K562 (cell line): ENCODE measurements around the gene HSD17B13. TPM values are rescaled to one million over a fixed set of nuclear protein-coding genes. Genes with fewer than 3 reads are reported as not detected.

Source experiments
- ATAC-seq: fragments of 200-7000 bp; cut with Tn5 transposase; 3 replicates; pipeline ENCODE4 v1.9.1; 2020; ENCODE audit warnings: moderate library complexity
- BruUV-seq: library from RNA; stranded (reverse); fragments of 400-500 nt; replicated peaks from 2 replicates; lab custom pipeline; 2021; lab: Mats Ljungman, UMichigan
- CTCF ChIA-PET: fragments of 300-600 bp; formaldehyde crosslinking; extraction: SDS; loops from one replicate; lab custom pipeline; 2021; ENCODE audit warnings: low intra/inter-chr PET ratio; lab: Yijun Ruan, JAX
- POLR2A ChIA-PET: fragments of 300-600, 350-650 bp; sonication (Branson Sonifier 250); formaldehyde crosslinking; extraction: SDS; loops from one replicate; lab custom pipeline; 2021; ENCODE audit warnings: antibody characterized with exemption, inconsistent platforms; lab: Yijun Ruan, JAX
- DNase-seq, 4 experiments: peaks; one replicate each; pipeline versions ENCODE4 v3.0.0 to v3.0.0-alpha.2; 2011 to 2018; ENCODE audit warnings: low spot score in 3 of 4, mixed read lengths in 3 of 4; ENCODE audit errors: extremely low read depth in 1 of 4
- FAIRE-seq: peaks from 2 replicates; lab custom pipeline; 2011; peaks lifted over from hg19 to GRCh38; lab: Jason Lieb, UNC
- H2AFZ ChIP-seq: 2 replicates; pipeline ENCODE4 v1.6.0; 2011; ENCODE audit warnings: low read depth, low read length, control low read depth, inconsistent platforms
- H3K27ac ChIP-seq: fragments of 200-600 bp; 3 replicates; pipeline ENCODE4 v1.8.0; 2011; ENCODE audit warnings: low read depth, mild to moderate bottlenecking, control low read depth, inconsistent platforms, low read length, moderate library complexity, mixed read lengths; ENCODE audit errors: extremely low read depth
- H3K27me3 ChIP-seq, 2 experiments: fragments of 300-600 bp in 1 of 2; 2 replicates in 1 of 2; 3 replicates in 1 of 2; pipeline versions ENCODE4 v1.6.0 to v1.8.0; 2011; ENCODE audit warnings: inconsistent platforms in 2 of 2, low read length in 2 of 2, mild to moderate bottlenecking in 1 of 2, mixed read lengths in 1 of 2, moderate library complexity in 1 of 2; ENCODE audit not compliant: control insufficient read depth in 2 of 2, insufficient read depth in 2 of 2
- H3K36me3 ChIP-seq: fragments of 300-600 bp; 3 replicates; pipeline ENCODE4 v1.8.0; 2011; ENCODE audit warnings: mild to moderate bottlenecking, low read length, inconsistent platforms; ENCODE audit not compliant: control insufficient read depth, insufficient read depth
- H3K4me1 ChIP-seq, 2 experiments: fragments of 200-600 bp in 1 of 2; replicated peaks in 1 of 2; 2 replicates in 1 of 2; 3 replicates in 1 of 2; pipeline versions ENCODE4 v1.5.1 to v1.8.0; 2011; ENCODE audit warnings: inconsistent platforms in 2 of 2, low read length in 2 of 2, mild to moderate bottlenecking in 1 of 2, mixed read lengths in 1 of 2, moderate library complexity in 1 of 2; ENCODE audit not compliant: control insufficient read depth in 2 of 2, insufficient read depth in 2 of 2
- H3K4me2 ChIP-seq: 2 replicates; pipeline ENCODE4 v1.6.1; 2011; ENCODE audit warnings: low read length, control low read depth, inconsistent platforms, mixed read lengths; ENCODE audit not compliant: insufficient read depth
- H3K4me3 ChIP-seq: fragments of 200-600 bp; sonication (generic), shearing (Covaris generic); 2 replicates; pipeline ENCODE4 v1.5.1; 2016; ENCODE audit warnings: control low read depth, inconsistent platforms
- H3K79me2 ChIP-seq: fragments of 200-600 bp; 3 replicates; pipeline ENCODE4 v1.8.0; 2011; ENCODE audit warnings: low read length, inconsistent platforms; ENCODE audit not compliant: control insufficient read depth, insufficient read depth
- H3K9ac ChIP-seq, 2 experiments: 2 replicates each; pipeline versions ENCODE4 v1.6.0 to v1.6.1; 2011; ENCODE audit warnings: low read depth in 2 of 2, low read length in 2 of 2, control low read depth in 1 of 2, inconsistent platforms in 1 of 2, mild to moderate bottlenecking in 1 of 2, mixed read lengths in 1 of 2; ENCODE audit not compliant: insufficient read depth in 1 of 2
- H3K9me1 ChIP-seq: one replicate; pipeline ENCODE4 v1.6.0; 2011; ENCODE audit warnings: inconsistent platforms, mild to moderate bottlenecking, low read length, moderate library complexity; ENCODE audit not compliant: control insufficient read depth, insufficient read depth
- H3K9me3 ChIP-seq: replicated peaks from 2 replicates; pipeline ENCODE4 v1.5.1; 2011; ENCODE audit warnings: low read depth, low read length, inconsistent platforms; ENCODE audit not compliant: control insufficient read depth, insufficient read depth
- H4K20me1 ChIP-seq: replicated peaks from 2 replicates; pipeline ENCODE4 v1.6.1; 2011; ENCODE audit warnings: low read length, inconsistent platforms, mixed read lengths; ENCODE audit not compliant: control insufficient read depth, insufficient read depth
- CEBPB ChIP-seq: fragments of 450-650 bp; IDR thresholded peaks from 2 replicates; pipeline ENCODE4 v1.6.1; 2016; ENCODE audit warnings: missing genetic modification characterization, missing compliant biosample characterization
- COPS2 ChIP-seq: fragments of 450-650 bp; conservative IDR thresholded peaks from 2 replicates; pipeline ENCODE4 v1.6.1; 2016; ENCODE audit warnings: mild to moderate bottlenecking, moderate library complexity
- CXXC5 ChIP-seq: fragments of 250-450 bp; sonication (Bioruptor Pico); IDR thresholded peaks from 2 replicates; pipeline ENCODE4 v1.8.0; 2022; ENCODE audit warnings: inconsistent platforms, mild to moderate bottlenecking, moderate library complexity
- MED1 ChIP-seq: sonication (generic); formaldehyde crosslinking; IDR thresholded peaks from 2 replicates; pipeline ENCODE4 v1.8.1; 2023; ENCODE audit warnings: missing genetic modification reagents, borderline replicate concordance
- MYC ChIP-seq, 2 experiments: fragments of 250-450 bp in 1 of 2; sonication (Bioruptor Pico) in 1 of 2; IDR thresholded peaks; 2 replicates each; pipeline versions ENCODE4 v1.5.1 to v1.6.1; 2012 to 2021; ENCODE audit warnings: low read depth in 2 of 2, borderline replicate concordance in 1 of 2, improper control_type of control experiment in 1 of 2, low read length in 1 of 2, mild to moderate bottlenecking in 1 of 2, moderate library complexity in 1 of 2
- NCOR1 ChIP-seq: fragments of 450-650 bp; IDR thresholded peaks from 2 replicates; pipeline ENCODE4 v1.6.1; 2016; ENCODE audit warnings: mild to moderate bottlenecking, moderate library complexity
- NR2C2 ChIP-seq, 2 experiments: fragments of 200-800 bp in 1 of 2; sonication (Bioruptor generic) in 1 of 2; sonication (generic) in 1 of 2; formaldehyde crosslinking in 1 of 2; IDR thresholded peaks; 2 replicates each; pipeline versions ENCODE4 v1.6.1 to v1.8.0; 2016 to 2022; ENCODE audit warnings: mild to moderate bottlenecking in 1 of 2, missing compliant biosample characterization in 1 of 2, missing genetic modification characterization in 1 of 2, missing genetic modification reagents in 1 of 2
- POLR3G ChIP-seq: IDR thresholded peaks from 2 replicates; pipeline ENCODE4 v1.6.1; 2011; ENCODE audit not compliant: insufficient read length, insufficient replicate concordance; ENCODE audit errors: extremely low read depth
- TRIM28 ChIP-seq: fragments of 450-650 bp; IDR thresholded peaks from 2 replicates; pipeline ENCODE4 v1.6.1; 2017
- ZBTB7A ChIP-seq: IDR thresholded peaks from 2 replicates; pipeline ENCODE4 v1.6.1; 2011; ENCODE audit warnings: low read depth, mild to moderate bottlenecking, low read length, moderate library complexity, borderline replicate concordance; ENCODE audit not compliant: control insufficient read depth
- ZC3H11A ChIP-seq: IDR thresholded peaks from 2 replicates; pipeline ENCODE4 v1.6.1; 2012; ENCODE audit warnings: low read depth, low read length, improper control_type of control experiment
- ZC3H4 ChIP-seq: sonication (generic); formaldehyde crosslinking; IDR thresholded peaks from 2 replicates; pipeline ENCODE4 v1.9.0; 2021; ENCODE audit warnings: missing genetic modification reagents, borderline replicate concordance
- ZNF121 ChIP-seq: sonication (generic); formaldehyde crosslinking; conservative IDR thresholded peaks from 2 replicates; pipeline ENCODE4 v1.8.0; 2022; ENCODE audit warnings: missing genetic modification reagents
- ZNF3 ChIP-seq: fragments of 250-450 bp; sonication (Bioruptor Pico); IDR thresholded peaks from 2 replicates; pipeline ENCODE4 v1.5.0; 2021; ENCODE audit warnings: mild to moderate bottlenecking, moderate library complexity
- ZNF507 ChIP-seq: conservative IDR thresholded peaks from 2 replicates; pipeline ENCODE4 v1.6.1; 2017; ENCODE audit warnings: missing genetic modification characterization, missing compliant biosample characterization
- WGBS: fragments of 100-300 bp; shearing (Covaris generic); methylation state at CpG from one replicate; pipeline ENCODE4 v1.1.6; 2016; ENCODE audit warnings: low coverage, mixed read lengths; ENCODE audit not compliant: insufficient coverage; ENCODE audit errors: missing lambda C conversion rate; 5-methylcytosine and 5-hydroxymethylcytosine counted together
- in situ Hi-C: fragments of 300-500 bp; cut with MboI; formaldehyde crosslinking; loops from 4 replicates; pipeline ENCODE4 v1.15.0; 2018; ENCODE audit warnings: inconsistent platforms, mixed read lengths
- intact Hi-C: fragments of 100-400 bp; cut with micrococcal nuclease; formaldehyde crosslinking; loops from 2 replicates; pipeline ENCODE4 v1.14.2; 2022
- polyA plus RNA-seq, 8 experiments: library from polyadenylated mRNA; depleted of rRNA in 4 of 8; stranded (reverse) in 5 of 8; unstranded in 3 of 8; fragments of >200 nt; fragmentation: Nextera tagmentation in 2 of 8; fragmentation: Illumina TruSeq in 1 of 8; extraction: Ambion mirVana in 2 of 8; extraction: Trizol in 1 of 8; gene quantifications; 2 replicates each; pipeline versions ENCODE4 v1.2.1 to v1.2.3, GENCODE V29; 2011 to 2014; ENCODE audit warnings: inconsistent platforms in 1 of 8, missing spikeins in 1 of 8
- total RNA-seq, 7 experiments: library from RNA; depleted of rRNA in 6 of 7; stranded (reverse); fragments of >200 nt in 6 of 7; fragmentation: Illumina TruSeq in 2 of 7; extraction: Trizol in 2 of 7; gene quantifications; 2 replicates each; pipeline versions ENCODE4 v1.2.1 to v1.2.3, GENCODE V29; 2011 to 2021; ENCODE audit warnings: low replicate concordance in 1 of 7
- TF ChIP-seq, protein P1 (sequence below): sonication (generic); formaldehyde crosslinking; IDR thresholded peaks from 2 replicates; pipeline ENCODE4 v1.8.0; 2023; ENCODE audit warnings: mild to moderate bottlenecking, missing genetic modification reagents
- TF ChIP-seq, protein P2 (sequence below): fragments of 250-450 bp; sonication (Bioruptor Pico); IDR thresholded peaks from 2 replicates; pipeline ENCODE4 v1.5.0; 2021

The HSD17B13 gene
- total and polyA plus RNA-seq, 9 of the 15 experiments (the other 6 are each of a cell fraction or from before 2014, with no cell fraction given) = 0.05 to 0.36 (median 0.29) TPM

DNA sequence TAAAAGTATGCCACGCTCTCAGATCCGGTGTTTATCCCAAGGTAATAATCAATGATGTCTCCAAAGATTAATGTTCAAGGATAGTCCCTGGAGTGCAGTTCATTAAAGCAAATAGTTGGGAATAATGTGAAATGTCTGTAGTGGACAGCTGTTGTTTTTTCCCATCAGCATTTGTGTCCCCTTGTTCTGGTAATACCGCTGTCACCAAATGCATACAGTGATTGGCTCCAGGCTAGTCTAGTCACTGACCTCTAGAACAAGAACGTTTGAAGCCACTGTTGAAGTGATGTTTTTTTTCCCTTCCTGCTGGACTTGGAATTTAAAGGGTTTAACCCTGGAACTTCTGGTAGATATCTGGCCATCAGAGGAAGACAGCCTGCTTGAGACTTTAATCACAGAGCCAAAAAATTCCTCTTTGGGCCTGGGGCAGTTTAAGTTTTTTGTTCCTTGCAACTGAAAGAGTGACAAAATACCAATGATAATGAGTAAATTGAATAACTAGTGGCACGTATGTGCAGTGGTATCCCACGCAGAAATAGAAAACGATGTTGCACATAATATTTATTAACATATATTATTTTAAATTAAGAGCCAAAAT is 37.8 kb upstream of the HSD17B13 start:
- peaks cover 75% of the 10 kb centered on the region for H3K36me3 ChIP-seq

More for the DNA sequence above, 37.8 kb upstream of the HSD17B13 start:
- H3K4me3 ChIP-seq = no peak overlapping the region
- no peak overlapping the region for H3K4me2 ChIP-seq
- TF ChIP-seq COPS2 = no peak
- TF ChIP-seq ZBTB7A = no peak
- TF ChIP-seq POLR3G = no peak
- TF ChIP-seq, protein P1, sequence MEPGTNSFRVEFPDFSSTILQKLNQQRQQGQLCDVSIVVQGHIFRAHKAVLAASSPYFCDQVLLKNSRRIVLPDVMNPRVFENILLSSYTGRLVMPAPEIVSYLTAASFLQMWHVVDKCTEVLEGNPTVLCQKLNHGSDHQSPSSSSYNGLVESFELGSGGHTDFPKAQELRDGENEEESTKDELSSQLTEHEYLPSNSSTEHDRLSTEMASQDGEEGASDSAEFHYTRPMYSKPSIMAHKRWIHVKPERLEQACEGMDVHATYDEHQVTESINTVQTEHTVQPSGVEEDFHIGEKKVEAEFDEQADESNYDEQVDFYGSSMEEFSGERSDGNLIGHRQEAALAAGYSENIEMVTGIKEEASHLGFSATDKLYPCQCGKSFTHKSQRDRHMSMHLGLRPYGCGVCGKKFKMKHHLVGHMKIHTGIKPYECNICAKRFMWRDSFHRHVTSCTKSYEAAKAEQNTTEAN (CRISPR knock-in tag) = no peak
- no peak for TF ChIP-seq ZC3H4 (CRISPR knock-in tag)
- TF ChIP-seq CXXC5 (CRISPR knock-in tag) = no peak
- TF ChIP-seq, protein P2, sequence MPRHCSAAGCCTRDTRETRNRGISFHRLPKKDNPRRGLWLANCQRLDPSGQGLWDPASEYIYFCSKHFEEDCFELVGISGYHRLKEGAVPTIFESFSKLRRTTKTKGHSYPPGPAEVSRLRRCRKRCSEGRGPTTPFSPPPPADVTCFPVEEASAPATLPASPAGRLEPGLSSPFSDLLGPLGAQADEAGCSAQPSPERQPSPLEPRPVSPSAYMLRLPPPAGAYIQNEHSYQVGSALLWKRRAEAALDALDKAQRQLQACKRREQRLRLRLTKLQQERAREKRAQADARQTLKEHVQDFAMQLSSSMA (CRISPR knock-in tag) = no peak
- TF ChIP-seq MED1 (CRISPR knock-in tag) = no peak
- no peak for TF ChIP-seq TRIM28
- no peak for TF ChIP-seq NCOR1
- no peak for TF ChIP-seq ZNF121 (CRISPR knock-in tag)
- TF ChIP-seq MYC (IDR thresholded peaks at IDR 0.05; ENCODE audit: low read depth, low read length) = no peak
- no peak for TF ChIP-seq MYC (CRISPR knock-in tag; IDR thresholded peaks at IDR 0.05; ENCODE audit: borderline replicate concordance, low read depth)
- TF ChIP-seq NR2C2 (CRISPR knock-in tag; IDR thresholded peaks at IDR 0.05) = no peak
- no peak for TF ChIP-seq NR2C2 (tag; IDR thresholded peaks at IDR 0.05)
- TF ChIP-seq CEBPB = no peak
- no peak for TF ChIP-seq ZNF507 (tag)
- TF ChIP-seq ZC3H11A = no peak
- TF ChIP-seq ZNF3 (CRISPR knock-in tag) = no peak
- H4K20me1 ChIP-seq = no peaks in the 10 kb centered on the region
- DNase-seq = no peak
- no peaks in the 10 kb centered on the region for H3K9me3 ChIP-seq
- H3K4me1 ChIP-seq = no peaks in the 10 kb centered on the region
- BruUV-seq = no TSS peak
- ChIA-PET CTCF (no interaction called here), POLR2A (no interaction called here)
- no peak for ATAC-seq
- no peak overlapping the region for H2AFZ ChIP-seq
- H3K27me3 ChIP-seq = no peaks in the 10 kb centered on the region
- no peak overlapping the region for H3K27ac ChIP-seq
- no peak for FAIRE-seq
- in situ Hi-C loops (no loop called here), intact Hi-C loops (no loop called here)
- no peaks in the 10 kb centered on the region for H3K79me2 ChIP-seq
- no peaks in the 10 kb centered on the region for H3K9me1 ChIP-seq
- 85% methylated on average over 7 of the region's 7 CpGs for WGBS
- H3K9ac ChIP-seq = no peak overlapping the region
